NCI-H345 (cell line): ENCODE results near the gene GNAS-AS1.

Source experiments
- DNase-seq: peaks from one replicate; lab custom pipeline; 2025; lab: John Stamatoyannopoulos, UW

The GNAS-AS1 gene

GRCh38 chr20:58778760-58779159 lies 71.9 kb downstream of the GNAS-AS1 start:
- DNase-seq, result no peak

DNA sequence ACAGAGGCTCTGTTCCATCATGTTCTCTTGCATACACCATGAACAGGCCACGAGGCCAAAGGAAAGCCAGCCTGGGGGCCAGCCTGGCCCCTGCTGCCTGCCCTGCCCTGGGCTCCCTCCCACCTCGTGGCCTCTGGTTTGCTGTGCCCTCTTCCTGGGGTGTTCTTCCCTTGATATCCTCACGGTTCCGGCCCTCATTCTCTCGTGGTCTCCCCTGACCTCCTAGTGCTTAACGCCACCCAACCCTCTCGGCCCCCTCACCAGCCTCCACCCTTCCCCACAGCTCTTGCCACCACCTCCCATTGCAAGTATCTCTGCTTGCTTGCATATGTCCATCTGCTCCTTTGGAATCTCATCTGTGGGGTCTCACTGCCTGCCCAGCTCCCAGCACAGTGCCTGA lies 73.0 kb downstream of the GNAS-AS1 start:
- no peak for DNase-seq

- DNase-seq, result no peak
These were observed 74.6 kb downstream of the GNAS-AS1 start for GRCh38 chr20:58776109-58776508.

- DNase-seq, result no peak
These were observed 75.3 kb downstream of the GNAS-AS1 start for GRCh38 chr20:58775371-58775770.

DNA sequence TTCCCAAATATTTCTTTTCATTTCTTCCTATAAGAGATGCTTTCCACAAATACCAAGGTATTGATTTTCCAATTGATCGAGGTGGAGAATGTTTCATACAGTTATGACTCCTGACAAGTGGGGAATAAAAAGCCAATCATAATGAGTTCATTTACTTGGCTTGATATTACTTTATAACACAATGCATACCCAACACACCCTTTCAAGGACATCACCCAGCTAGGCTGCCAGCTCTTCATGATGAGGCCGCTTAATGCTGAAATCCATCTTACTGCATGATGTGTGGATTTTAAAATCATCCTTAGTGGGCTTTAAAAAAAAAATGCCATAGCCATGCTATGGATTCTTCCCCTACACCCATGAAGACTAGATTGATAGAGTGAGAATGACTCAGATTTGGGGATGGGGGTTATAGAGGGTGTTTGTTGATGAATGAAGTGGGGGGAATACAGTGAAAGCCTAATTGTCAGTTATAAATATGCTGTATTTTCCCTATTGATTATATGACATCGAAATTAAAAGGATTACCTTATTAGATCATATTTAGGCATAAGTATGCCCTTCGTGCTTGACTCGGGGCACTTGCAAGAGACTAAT lies 75.9 kb downstream of the GNAS-AS1 start:
- DNase-seq, result no peak

DNA sequence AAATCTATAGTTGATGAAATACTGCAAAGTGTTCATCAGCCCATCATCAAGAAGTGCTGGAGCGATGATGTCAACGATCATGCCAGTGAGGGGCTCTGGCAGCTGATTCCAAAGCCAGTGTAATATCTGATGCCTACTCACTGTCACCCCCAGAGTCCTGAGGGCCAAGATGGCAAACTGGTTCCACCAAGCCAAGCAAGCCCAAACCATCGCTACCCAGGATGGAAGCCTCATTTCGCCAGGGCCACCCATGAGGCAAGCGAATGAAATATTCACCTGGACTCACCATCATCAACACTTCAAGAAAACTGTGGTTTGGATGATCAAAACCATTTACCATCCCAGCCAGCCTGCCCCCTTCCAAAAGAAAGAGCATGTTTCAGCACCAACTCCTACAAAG lies 76.5 kb downstream of the GNAS-AS1 start:
- no peak for DNase-seq

DNA sequence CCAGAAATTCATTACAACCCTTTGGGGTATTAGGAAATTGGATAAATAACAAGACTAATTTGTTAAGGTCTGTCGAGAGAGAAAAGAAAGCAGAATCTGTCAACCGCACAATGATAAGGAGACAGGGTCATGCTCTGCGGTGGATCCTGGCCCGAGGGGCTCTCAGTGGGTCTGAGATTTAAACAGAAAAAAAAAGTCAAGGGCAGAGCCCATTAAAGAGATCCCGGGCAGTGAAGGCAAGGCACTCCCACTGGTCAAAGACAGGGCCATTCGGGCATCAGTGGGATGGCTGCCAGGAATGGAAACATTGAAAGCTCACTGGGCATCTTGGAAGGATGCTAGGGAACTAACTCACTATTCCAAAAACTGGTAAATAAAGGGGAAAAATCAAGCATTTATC lies 77.9 kb downstream of the GNAS-AS1 start:
- DNase-seq, result no peak
